ENCODE measurements around the gene MARCHF4.

The MARCHF4 gene, protein sequence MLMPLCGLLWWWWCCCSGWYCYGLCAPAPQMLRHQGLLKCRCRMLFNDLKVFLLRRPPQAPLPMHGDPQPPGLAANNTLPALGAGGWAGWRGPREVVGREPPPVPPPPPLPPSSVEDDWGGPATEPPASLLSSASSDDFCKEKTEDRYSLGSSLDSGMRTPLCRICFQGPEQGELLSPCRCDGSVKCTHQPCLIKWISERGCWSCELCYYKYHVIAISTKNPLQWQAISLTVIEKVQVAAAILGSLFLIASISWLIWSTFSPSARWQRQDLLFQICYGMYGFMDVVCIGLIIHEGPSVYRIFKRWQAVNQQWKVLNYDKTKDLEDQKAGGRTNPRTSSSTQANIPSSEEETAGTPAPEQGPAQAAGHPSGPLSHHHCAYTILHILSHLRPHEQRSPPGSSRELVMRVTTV

DNA sequence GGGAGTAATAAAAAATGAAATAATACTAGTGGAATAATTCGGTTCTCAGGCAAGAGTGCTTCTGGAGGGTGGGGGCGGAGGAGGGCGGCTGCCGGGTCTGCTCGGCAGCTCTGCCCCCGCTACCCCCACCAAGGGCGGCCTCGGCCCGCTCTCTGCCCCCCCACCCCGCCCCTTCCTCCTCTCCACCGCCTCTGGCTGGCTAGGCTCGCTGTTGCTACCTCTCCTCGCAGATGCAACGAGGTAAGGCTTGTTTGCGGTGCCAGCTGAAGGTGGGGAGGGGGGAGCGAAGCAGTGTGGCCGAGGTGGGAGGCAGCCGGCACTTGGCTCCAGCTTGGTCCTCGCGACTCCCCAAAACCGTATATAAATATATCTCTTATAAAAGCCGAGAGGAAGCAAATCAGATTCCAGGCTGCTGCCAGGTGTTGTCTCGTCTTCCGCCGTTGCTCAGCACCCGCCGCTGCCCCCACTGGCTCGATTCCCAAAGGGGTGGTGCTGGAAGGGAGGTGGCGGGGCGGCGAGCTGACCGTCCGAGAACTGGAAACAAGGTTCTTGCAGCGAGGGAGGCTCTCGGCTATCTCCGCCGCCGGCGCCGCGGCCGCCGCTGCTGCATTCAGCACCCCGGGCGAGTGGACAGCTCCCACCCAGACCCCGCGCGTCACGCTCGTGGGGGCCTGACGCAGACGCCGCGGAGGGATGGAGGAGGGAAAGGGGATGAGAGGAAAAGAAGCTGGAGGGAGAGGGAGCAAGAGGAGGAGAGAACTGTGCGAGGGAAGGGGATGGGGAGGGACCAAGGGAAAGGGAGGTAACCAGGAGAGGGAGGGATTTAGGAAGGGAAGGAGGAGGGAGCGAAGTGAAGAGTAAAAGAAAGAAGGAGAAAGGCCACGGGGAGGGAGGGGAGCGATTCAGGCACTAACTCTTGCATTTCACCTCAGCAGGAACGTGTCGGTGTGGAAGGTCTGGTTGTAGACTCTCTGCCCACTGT, at the start of gene MARCHF4:
Gene MARCHF4, minus strand, starts transcription at position 763 of the 982 bp plus-strand sequence. CDS start 2,223 bp downstream, outside the sequence.
- DNase-seq (ENCODE audit: low spot score) = peak; percentile 58

DNA sequence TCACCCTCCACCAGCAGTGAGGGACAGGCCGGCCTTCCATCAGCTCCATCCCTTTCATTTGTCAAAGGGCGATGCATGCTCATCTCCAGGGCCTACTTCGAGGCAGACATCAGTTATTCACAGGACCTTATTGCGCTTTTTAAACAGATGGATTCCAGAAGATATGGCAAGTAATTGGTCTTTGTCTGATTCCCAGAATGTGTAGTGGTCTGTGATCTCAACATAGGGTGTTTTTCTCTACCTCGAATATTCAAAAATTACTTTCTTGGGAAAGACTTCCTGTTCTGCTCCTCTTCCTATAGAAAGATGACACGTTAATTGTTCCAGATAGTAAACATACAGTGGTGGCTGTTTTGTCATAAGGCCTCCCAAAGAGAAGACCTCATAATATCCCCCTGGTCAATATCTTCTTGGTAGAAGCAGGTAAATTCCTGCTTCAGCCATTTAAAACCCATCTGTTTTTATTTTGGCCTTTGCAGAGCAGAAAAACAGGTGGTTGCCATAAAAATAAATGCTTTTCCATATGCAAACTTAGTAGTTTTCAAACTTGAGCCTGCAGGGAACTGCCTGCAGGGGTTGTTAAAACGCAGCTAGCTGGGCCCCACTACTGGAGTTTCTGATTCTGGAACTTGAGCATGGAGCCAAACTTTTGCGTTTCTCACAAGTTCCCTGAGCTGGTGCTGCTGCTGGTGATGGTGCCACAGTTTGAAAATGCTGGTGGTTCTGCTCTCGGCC, 48.3 kb upstream of the MARCHF4 start:
- DNase-seq (ENCODE audit: low spot score) = no peak

DNA sequence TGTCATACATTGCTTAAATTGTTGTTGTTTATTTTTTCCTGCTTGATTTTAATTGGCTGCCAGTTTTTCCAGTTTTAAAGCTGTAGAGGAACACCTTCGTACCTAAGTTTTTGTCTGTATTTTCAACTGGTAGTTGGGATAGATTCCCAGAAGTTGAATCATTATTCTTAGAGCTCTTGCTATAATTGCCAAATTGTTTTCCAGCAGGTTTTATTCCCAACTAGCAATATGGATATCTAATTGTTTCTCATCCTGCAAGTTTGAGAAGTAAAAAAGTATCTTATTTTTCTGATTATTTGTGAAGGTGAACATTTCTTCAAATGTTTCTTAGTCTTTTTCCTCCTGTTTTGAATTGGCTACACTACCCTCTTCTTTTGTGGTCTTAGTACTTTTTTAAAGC, 46.7 kb upstream of the MARCHF4 start:
- no peak for DNase-seq (ENCODE audit: low spot score)

DNA sequence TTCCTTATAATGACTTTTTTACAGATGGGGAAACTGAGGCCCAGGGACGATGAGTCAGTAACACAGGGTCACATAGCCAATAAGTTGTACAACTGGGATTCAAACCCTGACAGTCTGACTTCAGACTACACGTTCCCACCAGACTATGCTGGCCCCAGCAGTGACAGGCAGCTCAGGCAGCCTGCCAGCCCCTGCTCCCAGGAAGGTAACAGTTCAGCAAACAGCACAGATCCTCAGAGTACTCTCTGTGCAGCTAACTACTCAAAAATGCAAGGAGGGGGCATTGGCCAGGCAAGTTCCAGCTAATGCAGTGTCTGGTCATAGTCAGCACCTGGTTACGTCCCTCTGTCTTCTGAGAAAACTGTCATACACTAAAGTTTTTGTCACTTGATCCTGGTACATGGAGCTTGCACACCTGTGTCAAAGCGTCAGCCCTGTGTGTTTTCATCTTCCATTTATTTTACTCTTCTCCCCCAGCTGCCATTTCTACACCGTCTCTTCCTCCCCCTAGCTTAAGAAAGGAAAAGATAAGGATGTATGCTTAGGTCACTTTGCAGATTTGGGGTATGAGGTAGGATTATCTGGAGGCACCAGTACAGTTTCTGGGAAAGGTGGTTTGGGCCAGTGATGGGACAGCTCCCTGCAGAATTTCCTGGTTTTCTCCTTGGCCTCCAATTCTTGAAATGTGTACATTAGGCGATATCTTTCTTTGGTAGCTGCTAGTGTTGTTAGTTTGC, 44.5 kb upstream of the MARCHF4 start:
- no peak for DNase-seq (ENCODE audit: low spot score)

DNA sequence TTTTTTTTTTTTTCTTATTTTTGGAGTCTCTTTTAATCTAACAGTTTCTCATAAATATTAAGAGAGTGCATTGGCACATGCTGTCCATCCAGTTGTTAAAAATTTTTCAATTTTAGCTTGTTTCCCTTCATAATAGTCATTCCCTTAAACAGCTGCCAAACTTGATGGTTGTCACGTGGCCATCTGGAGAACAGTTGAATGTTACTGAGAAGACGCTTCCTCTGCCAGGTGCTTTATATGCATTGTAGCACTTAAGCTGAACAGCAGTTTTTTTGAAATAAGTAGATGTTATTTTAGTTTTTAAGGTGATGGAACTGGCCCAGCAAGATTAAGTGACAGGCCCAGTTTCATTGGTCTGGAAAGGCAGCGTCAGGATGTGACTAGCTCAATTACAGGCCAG, 43.3 kb upstream of the MARCHF4 start:
- no peak for DNase-seq (ENCODE audit: low spot score)

DNA sequence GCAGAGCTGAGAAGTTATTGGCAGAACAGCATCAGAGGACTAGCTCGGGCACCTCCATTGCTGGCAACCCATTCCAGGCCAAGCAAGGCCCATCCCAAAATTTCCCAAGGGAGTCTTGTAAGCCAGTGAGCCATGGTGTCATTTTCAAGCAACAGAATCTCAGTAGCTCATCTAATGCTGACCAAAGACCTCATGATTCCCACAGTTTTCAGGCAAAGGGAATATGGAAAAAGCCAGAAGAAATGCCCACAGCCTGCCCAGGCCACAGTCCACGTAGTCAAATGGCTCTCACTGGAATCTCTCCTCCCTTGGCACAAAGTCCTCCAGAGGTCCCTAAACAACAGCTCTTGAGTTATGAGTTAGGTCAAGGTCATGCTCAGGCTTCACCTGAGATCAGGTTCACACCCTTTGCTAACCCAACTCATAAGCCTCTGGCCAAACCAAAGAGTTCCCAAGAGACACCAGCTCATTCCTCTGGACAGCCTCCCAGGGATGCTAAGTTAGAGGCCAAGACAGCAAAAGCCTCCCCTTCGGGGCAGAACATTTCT, 42.6 kb upstream of the MARCHF4 start:
- DNase-seq (ENCODE audit: low spot score) = no peak

DNA sequence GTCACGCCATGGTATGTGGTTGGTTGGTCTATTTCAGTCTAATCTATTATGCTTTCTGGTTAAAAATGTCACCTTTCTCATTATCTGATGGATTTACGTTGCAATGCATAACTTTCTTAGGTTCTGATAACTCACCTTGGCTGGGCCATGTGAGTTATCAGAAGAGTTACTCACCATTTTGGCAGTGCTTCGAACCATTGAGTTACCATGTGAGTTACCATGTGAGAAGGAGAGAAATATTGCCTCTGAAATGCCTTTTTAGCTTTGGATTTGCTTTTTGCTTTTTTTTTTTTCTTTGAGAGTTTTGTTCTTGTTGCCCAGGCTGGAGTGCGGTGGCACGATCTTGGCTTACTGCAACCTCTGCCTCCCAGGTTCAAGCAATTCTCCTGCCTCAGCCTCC, 41.6 kb upstream of the MARCHF4 start:
- DNase-seq (ENCODE audit: low spot score) = no peak

DNA sequence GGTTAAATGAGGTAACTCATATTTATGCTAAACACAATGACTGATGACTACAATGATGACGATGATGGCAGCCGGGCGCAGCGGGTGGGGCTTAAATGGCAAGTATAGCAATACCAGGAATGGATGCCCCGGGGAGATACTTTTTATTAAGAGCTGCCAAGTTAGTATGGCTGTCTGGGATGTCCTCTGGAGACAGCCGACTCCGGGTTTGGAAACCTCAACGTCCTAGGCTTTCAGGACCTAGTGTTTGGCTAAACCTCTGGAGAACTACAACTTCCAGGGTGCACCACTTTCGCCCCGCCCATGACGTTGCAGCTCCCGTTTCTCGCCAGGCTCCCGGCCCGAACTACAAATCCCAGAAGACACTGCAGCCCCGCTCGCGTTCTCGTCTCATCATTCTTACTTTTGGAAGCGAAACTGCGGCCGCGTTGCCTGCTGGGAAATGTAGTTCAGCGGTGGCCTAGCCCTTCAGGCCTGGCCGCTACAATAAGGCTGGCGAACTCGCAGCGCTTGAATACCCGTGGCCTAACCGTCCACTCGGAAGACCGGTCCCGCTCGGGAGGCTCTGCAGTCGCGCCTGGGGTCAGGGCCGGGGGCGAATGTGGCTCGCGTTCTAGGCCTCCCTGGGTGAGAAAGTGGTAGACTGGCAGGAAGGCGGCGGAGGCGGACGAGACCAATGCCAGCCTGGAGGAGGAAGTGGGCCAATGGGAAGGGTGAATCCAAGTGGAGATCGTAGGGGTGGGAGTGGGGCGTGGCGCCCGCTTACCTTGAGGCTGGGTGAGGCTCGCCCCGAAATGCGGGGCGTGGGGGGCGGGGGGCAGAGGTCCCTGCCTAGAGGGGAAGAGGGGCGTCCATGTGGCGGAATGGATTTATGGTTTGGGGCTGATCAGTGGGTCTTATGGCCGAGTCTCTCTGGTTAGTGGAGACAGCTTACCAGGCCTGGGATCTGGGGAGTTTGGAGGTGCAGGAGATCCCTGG, 40.0 kb upstream of the MARCHF4 start, which contains the start of gene SMARCAL1:
Gene SMARCAL1, plus strand, starts transcription at position 463 of the 978 bp plus-strand sequence. CDS start 2,221 bp downstream, outside the sequence.
- DNase-seq (ENCODE audit: low spot score) = peak; percentile 98

DNA sequence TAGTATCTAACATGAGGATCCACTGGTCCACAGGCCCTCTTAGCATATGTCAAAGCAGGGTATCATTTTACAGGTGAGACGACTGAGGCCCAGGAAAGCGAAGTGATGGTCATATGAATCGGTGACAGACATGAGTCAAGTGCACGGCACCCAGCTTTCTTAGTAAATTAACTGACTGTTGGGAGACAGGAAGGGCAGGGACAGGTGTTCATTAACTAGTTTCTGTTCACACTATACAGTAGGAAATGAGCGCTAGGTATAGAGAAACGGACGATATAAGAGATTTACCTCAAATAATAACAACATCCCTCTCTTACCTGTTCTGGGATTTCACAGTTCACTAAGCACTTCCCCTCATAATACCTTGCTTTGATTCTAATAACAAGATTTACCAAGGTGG, 38.3 kb upstream of the MARCHF4 start:
- DNase-seq (ENCODE audit: low spot score) = peak; percentile 12

DNA sequence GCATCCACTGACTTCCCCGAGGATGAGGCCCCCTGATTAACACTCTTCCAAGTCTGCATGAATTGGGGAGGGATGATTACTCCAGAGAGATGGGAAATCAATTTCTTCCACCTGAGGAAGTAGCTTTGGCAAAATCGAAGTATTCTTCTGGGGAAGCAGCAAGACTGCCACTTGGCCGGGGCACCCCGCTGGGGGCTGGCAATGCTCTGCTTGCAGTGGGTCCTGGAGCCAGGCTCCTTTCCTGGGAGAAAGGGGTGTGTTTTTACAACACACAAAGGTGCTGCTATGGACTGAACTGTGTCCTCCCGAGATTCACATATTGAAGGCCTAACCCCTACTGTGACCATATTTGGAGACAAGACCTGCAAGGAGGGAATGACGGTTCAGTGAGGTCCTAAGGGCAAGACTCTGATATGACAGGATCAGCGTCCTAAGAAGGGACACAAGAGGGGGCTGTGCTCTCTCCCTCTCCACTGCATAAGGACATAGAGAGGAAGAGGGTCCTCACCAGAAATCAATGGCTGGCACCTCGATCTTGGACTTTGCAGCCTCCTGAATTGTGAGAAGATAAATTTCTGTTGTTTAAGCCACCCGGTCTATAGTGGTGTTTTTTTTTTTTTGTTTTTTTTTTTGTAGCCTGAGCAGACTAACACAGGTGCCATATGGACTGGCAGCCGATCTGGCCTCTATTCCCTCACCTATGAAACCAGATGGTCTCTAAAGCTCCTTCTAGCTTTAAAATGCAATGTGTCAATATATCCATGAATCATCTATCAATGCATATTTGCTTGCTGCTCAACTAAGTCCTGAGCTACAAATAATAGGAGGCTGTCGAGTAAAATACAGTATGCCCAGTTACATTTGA, 36.4 kb upstream of the MARCHF4 start:
- DNase-seq (ENCODE audit: low spot score) = no peak

DNA sequence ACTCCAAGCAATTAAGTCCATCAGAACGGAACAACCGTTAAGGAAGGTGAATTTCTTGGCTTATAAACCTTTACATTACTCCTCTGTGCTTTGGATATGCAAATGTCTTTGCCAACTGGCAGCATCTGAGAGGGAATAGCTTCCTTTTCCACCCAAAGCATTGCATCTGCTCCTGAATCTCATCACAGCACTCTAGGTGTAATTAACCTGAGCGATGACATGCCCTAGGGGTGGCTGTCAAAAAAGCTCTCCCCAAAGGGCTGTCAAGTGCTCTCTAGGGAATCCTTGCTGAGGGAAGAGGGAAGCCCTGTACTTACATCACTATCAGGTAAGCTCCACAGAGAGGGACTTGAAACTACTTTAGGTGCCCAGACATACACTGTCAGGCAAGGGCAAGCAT, 34.5 kb upstream of the MARCHF4 start:
- DNase-seq (ENCODE audit: low spot score) = no peak

DNA sequence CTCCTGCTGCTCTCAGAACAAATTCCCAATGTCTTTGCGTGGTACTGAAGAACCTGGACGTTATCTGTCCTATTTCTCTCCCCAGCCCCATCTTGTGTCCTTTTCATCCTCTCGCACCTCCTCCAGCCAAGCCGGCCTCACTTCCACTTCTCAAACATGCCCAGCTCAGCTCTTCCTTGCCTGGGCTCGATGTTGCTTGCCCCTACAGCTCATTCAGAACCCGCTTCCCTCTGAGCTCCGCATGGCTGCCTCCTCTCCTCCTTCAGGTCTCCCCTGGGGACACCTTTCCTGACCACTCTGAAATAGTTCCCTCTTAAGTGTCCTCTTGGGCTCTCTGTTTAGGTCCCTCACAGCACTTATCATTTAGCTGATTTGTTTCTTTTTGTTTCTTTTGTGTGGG, 33.3 kb upstream of the MARCHF4 start:
- no peak for DNase-seq (ENCODE audit: low spot score)

DNA sequence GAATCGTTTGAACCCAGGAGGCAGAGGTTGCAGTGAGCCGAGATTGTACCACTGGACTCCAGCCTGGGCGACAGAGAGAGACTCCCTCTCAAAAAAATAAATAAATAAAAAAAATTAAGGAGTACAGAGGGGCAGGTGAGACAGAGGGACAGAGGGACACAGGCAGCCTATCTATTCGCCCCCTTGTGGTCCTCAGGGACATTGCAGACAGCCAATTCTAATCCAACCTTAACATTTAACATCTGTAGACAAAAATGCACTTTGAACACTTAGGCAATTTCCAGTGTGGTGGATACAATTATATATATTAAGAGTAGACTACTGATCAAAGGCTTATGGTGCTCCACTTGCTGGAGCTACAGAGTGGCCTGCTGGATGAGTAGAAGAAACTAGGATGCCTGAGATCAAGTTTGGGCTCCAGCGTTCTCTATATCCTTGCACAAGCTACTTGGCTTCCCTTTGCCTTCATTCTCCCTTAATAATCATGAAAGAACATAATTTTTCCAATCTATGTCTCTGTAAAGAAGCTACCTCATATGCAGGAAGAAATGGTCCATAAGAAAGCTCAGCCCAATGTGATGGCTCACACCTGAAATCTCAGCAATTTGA, 31.8 kb upstream of the MARCHF4 start:
- peak; percentile 63 for DNase-seq (ENCODE audit: low spot score)

DNA sequence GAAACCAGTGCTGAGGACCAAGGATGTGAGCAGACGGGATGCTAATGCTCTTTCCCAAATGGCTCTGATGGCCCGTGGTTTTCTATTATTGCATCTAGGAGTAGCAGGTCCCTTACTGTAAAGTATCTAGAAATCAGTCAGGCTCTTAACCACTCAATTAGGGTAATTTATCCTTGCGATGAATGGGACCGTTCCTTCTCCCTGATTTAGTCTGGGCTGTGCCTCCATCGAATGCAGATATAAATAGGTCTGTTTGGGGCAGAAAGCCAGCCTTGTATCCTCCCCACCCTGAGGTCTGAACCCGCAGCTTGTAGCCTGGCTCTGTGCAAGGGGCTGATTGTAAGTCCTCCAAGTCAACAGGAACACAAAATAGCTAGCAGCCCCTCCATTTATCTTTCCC, 30.5 kb upstream of the MARCHF4 start:
- no peak for DNase-seq (ENCODE audit: low spot score)

DNA sequence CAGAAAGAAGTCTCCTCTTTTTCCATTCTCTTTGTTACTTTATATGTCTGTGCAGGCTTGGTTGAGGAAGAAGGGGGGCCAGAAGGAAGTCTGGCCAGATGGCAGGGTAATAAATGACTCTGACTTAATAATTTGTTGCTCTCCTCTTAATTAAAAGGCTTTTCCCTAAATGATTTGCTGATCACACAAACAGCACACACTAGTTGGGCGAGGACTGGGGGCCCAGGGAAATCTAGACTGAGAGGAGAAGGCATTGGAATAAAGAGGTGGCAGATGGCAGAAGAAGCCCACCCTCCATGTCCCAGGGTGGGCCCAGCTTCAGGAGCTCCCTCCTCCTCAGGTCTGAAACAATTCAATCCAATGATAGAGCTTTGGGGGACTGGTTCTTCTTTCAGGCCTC, 27.3 kb upstream of the MARCHF4 start:
- no peak for DNase-seq (ENCODE audit: low spot score)

DNA sequence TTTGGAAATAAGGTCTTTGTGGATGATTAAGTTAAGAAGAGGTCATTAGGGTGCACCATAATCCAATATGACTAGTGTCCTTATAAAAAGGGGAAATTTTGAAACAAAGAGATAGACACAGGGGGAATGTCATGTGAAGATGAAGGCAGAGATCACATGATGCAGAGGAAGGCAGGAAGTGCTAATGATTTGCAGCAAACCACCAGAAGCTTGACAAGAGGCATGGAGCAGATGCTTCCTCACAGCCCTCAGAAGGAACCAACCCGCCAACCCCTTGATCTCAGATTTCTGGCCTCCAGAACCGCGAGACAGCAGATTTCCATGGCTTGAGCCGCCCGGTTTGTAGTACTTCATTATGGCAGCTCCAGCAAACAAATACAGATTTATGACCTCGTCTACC, 22.6 kb upstream of the MARCHF4 start:
- no peak for DNase-seq (ENCODE audit: low spot score)

DNA sequence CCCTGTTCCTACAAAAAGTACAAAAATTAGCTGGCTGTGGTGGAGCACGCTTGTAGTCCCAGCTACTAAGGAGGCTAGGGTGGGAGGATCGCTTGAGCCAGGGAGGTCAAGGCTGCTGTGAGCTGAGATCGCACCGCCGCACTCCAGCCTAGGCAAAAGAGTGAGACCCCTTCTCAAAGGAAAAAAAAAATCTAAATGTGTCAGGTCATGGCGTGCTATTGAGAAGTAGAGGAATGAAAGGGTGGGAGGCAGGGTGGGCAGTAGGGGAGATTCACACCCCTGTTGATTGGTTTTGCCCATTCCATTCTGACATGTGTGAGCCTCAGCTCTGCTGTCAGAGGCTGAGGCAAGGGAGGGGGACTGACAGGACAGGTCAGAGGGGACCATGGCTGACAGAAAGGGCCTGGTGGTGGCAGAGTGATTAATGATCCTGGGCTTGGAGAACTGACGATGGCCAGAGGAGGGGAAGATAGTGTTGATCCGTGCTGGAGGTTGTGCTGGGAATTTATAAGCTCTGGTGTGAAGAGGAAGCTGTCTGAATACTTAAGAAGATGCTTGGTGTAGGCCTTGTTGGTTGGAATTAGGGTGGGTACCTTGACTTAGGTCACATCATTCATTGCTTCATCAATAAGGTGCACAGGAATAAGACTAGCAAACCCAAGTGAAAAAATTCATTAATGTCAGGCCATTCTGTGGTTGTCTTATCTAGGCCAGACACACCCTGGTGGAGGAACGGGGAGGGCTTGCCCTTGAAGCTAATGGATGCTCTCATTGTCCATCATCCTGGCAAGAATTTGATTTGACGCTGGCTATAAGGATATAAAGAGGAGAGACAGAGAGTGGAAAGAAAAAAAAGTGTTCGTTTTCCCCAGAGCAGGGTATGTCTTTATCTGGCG, 20.9 kb upstream of the MARCHF4 start:
- DNase-seq (ENCODE audit: low spot score) = no peak

Measured in CD4-positive, alpha-beta T cell treated with Interleukin-2 at 100 ng/mL for 4 hours (primary cell).